GM12801 (cell line): Measurements from ENCODE around the gene PSMD11.

Experiments used
- CTCF ChIP-seq: IDR thresholded peaks from one replicate; pipeline ENCODE4 v1.5.1; 2011; ENCODE audit warnings: control low read depth; ENCODE audit not compliant: insufficient read length; ENCODE audit errors: extremely low read depth

Gene PSMD11

GRCh38 chr17:32519228-32520103, 75.2 kb downstream of the PSMD11 start:
- no peak for TF ChIP-seq CTCF

GRCh38 chr17:32520104-32520701, 75.9 kb downstream of the PSMD11 start:
- TF ChIP-seq CTCF: no peak

GRCh38 chr17:32520737-32521404, 76.6 kb downstream of the PSMD11 start:
- no peak for TF ChIP-seq CTCF

- TF ChIP-seq CTCF: no peak
Observed at GRCh38 chr17:32523017-32523680, 78.8 kb downstream of the PSMD11 start.

GRCh38 chr17:32523827-32524552, 79.7 kb downstream of the PSMD11 start:
- TF ChIP-seq CTCF: no peak

GRCh38 chr17:32525122-32525521, 80.8 kb downstream of the PSMD11 start:
- TF ChIP-seq CTCF: no peak
